SH-SY5Y (cell line): ENCODE data around the gene ESR1.

Experiments
- GATA2 ChIP-seq: IDR thresholded peaks from 2 replicates; pipeline ENCODE4 v1.6.1; 2011; ENCODE audit warnings: mild to moderate bottlenecking, low read depth, low read length
- GATA3 ChIP-seq: IDR thresholded peaks from 2 replicates; pipeline ENCODE4 v1.6.1; 2011; ENCODE audit warnings: low read depth, mild to moderate bottlenecking, low read length, moderate library complexity

GRCh38 chr6:152122434-152122833 is 315.0 kb downstream of the ESR1 start:
- no peak for TF ChIP-seq GATA2
- no peak for TF ChIP-seq GATA3
